GM23338 (cell line): Measurements from ENCODE around the gene ABCF1. TPM values are rescaled to one million over a fixed set of nuclear protein-coding genes. Genes with fewer than 3 reads are reported as not detected.

Experiments
- ATAC-seq: fragments of 200-7000 bp; cut with Tn5 transposase; 3 replicates; pipeline ENCODE4 v1.9.1; 2020
- DNase-seq: peaks from one replicate; pipeline ENCODE4 v3.0.0-alpha.2; 2015; ENCODE audit warnings: low spot score
- H2AFZ ChIP-seq: fragments of 200-600 bp; sonication (generic); 2 replicates; pipeline ENCODE4 v1.8.0; 2016; ENCODE audit warnings: antibody characterized with exemption, mild to moderate bottlenecking, moderate library complexity
- H3F3A ChIP-seq: fragments of 200-600 bp; sonication (generic); replicated peaks from 2 replicates; pipeline ENCODE4 v1.8.0; 2017; ENCODE audit warnings: antibody characterized with exemption, mixed run types, low read depth
- H3K27ac ChIP-seq: fragments of 200-600 bp; sonication (generic); 2 replicates; pipeline ENCODE4 v1.6.1; 2016; ENCODE audit warnings: low read depth
- H3K27me3 ChIP-seq: fragments of 200-600 bp; sonication (generic); 2 replicates; pipeline ENCODE4 v1.8.0; 2016; ENCODE audit warnings: mild to moderate bottlenecking, mixed run types, moderate library complexity; ENCODE audit not compliant: insufficient read depth
- H3K36me3 ChIP-seq: fragments of 200-600 bp; sonication (generic); 2 replicates; pipeline ENCODE4 v1.8.0; 2016; ENCODE audit warnings: mild to moderate bottlenecking; ENCODE audit not compliant: insufficient read depth
- H3K4me1 ChIP-seq: fragments of 200-600 bp; sonication (generic); 2 replicates; pipeline ENCODE4 v1.8.0; 2016; ENCODE audit warnings: mild to moderate bottlenecking, moderate library complexity; ENCODE audit not compliant: insufficient read depth
- H3K4me2 ChIP-seq: fragments of 200-600 bp; sonication (generic); 2 replicates; pipeline ENCODE4 v1.7.1; 2017; ENCODE audit warnings: mixed run types
- H3K4me3 ChIP-seq: fragments of 200-600 bp; sonication (generic); 2 replicates; pipeline ENCODE4 v1.6.1; 2016; ENCODE audit warnings: mixed run types
- H3K79me2 ChIP-seq: fragments of 200-600 bp; sonication (generic); replicated peaks from 2 replicates; pipeline ENCODE4 v1.8.0; 2017; ENCODE audit warnings: mild to moderate bottlenecking; ENCODE audit not compliant: insufficient read depth
- H3K9me2 ChIP-seq: fragments of 200-600 bp; sonication (generic); 2 replicates; pipeline ENCODE4 v1.8.0; 2017; ENCODE audit not compliant: insufficient read depth
- H4K20me1 ChIP-seq: fragments of 200-600 bp; sonication (generic); replicated peaks from 2 replicates; pipeline ENCODE4 v1.8.0; 2017; ENCODE audit warnings: mild to moderate bottlenecking; ENCODE audit not compliant: insufficient read depth
- H3K27ac Mint-ChIP-seq: 2 replicates; pipeline ENCODE4 v1.8.0; 2020; ENCODE audit warnings: inconsistent platforms, mild to moderate bottlenecking, moderate library complexity, mixed read lengths
- H3K27me3 Mint-ChIP-seq: 3 replicates; pipeline ENCODE4 v1.8.0; 2022; ENCODE audit warnings: low read depth, mild to moderate bottlenecking, moderate library complexity, mixed read lengths, inconsistent platforms; ENCODE audit not compliant: insufficient read depth, poor library complexity
- H3K36me3 Mint-ChIP-seq: 3 replicates; pipeline ENCODE4 v1.8.0; 2021; ENCODE audit warnings: low read depth, mild to moderate bottlenecking, inconsistent platforms, moderate library complexity, mixed read lengths
- H3K4me1 Mint-ChIP-seq: 3 replicates; pipeline ENCODE4 v1.8.0; 2020; ENCODE audit warnings: mild to moderate bottlenecking, inconsistent platforms, mixed read lengths
- H3K4me3 Mint-ChIP-seq: 3 replicates; pipeline ENCODE4 v1.8.0; 2021; ENCODE audit warnings: moderate library complexity, mild to moderate bottlenecking, inconsistent platforms, mixed read lengths
- H3K9me3 Mint-ChIP-seq: 3 replicates; pipeline ENCODE4 v1.8.0; 2020; ENCODE audit warnings: moderate library complexity, mild to moderate bottlenecking, inconsistent platforms, mixed read lengths
- EZH2phosphoT487 ChIP-seq: fragments of 200-600 bp; sonication (generic); IDR thresholded peaks from one replicate; pipeline ENCODE4 v1.8.1; 2018; ENCODE audit warnings: antibody characterized with exemption; ENCODE audit not compliant: unreplicated experiment
- JUNB ChIP-seq: IDR thresholded peaks from one replicate; pipeline ENCODE4 v1.6.1; 2016; ENCODE audit warnings: antibody characterized with exemption; ENCODE audit not compliant: unreplicated experiment
- NANOG ChIP-seq: IDR thresholded peaks from 2 replicates; pipeline ENCODE4 v1.6.1; 2016; ENCODE audit warnings: antibody characterized with exemption, borderline replicate concordance
- POLR2AphosphoS5 ChIP-seq: IDR thresholded peaks from 2 replicates; pipeline ENCODE4 v1.6.1; 2016; ENCODE audit warnings: antibody characterized with exemption, low read depth
- STAT1 ChIP-seq: IDR thresholded peaks from one replicate; pipeline ENCODE4 v1.6.1; 2016; ENCODE audit warnings: antibody characterized with exemption; ENCODE audit not compliant: unreplicated experiment
- ZNF331 ChIP-seq: fragments of 250-450 bp; sonication (Bioruptor Pico); IDR thresholded peaks from 2 replicates; pipeline ENCODE4 v1.5.0; 2020; ENCODE audit warnings: low read depth, mild to moderate bottlenecking, moderate library complexity
- polyA plus RNA-seq: library from polyadenylated mRNA; unstranded; fragments of >200 nt; fragmentation: Nextera tagmentation; extraction: Ambion mirVana; gene quantifications from 2 replicates; pipeline ENCODE4 v1.2.1, GENCODE V29; 2016
- total RNA-seq: library from RNA; depleted of rRNA; stranded (reverse); fragments of >200 nt; shearing (Covaris generic); gene quantifications from 2 replicates; pipeline ENCODE4 v1.2.3, GENCODE V29; 2014
- TF ChIP-seq, protein P1 (sequence below), 2 experiments: fragments of 200-600 bp in 1 of 2; sonication (generic) in 1 of 2; conservative IDR thresholded peaks; 2 replicates each; pipeline versions ENCODE4 v1.5.1 to v1.6.1; 2016 to 2017; ENCODE audit warnings: antibody characterized with exemption in 2 of 2, low read depth in 2 of 2, mild to moderate bottlenecking in 2 of 2, moderate library complexity in 1 of 2
- TF ChIP-seq, protein P2 (sequence below): fragments of 250-450 bp; sonication (Bioruptor Pico); IDR thresholded peaks from 2 replicates; pipeline ENCODE4 v1.5.0; 2020; ENCODE audit warnings: mild to moderate bottlenecking, moderate library complexity

Gene ABCF1
- total and polyA plus RNA-seq, 2 experiments from 2014 or later, result 92.6 to 244 TPM

DNA sequence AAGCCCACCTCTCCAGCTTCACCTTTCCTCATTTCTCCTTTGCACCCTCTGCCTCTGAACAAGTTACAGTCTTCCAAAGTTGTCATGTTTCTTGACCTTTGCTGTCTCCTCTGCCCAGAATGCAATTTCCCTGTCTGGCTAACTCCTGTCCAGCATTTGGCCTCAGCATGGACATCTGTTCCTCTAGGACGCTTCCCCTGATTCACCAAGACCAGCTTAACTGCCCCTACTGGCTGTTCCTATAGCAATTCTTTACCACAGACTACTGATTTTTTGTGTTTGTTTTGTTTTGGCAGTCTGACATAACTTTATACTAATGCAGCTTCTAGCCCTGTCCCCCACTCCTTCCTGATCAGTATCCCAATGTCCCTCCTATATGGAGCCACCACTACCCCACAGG, 28.3 kb upstream of the ABCF1 start:
- H3K9me3 Mint-ChIP-seq, result no peaks in the 10 kb centered on the region
- ATAC-seq (no peak), DNase-seq (peak; percentile 14)
- Histone ChIP-seq H3K4me2 (no peak overlapping the region), H3K79me2 (no peaks in the 10 kb centered on the region), H3F3A (no peaks in the 10 kb centered on the region), H3K36me3 (no peaks in the 10 kb centered on the region; the same call in 1 of the 2 replicates), H3K9me2 (no peaks in the 10 kb centered on the region), H3K27ac (no peak overlapping the region), H2AFZ (no peak overlapping the region), H3K4me1 (peaks cover 7% of the 10 kb centered on the region; the same call in 1 of the 2 replicates), H3K4me3 (no peak overlapping the region), H3K27me3 (no peaks in the 10 kb centered on the region), H4K20me1 (no peaks in the 10 kb centered on the region; the same call in 1 of the 2 replicates)
- H3K36me3 Mint-ChIP-seq, result 0 out of 3 replicates have a peak, but pooled peaks cover 7% of the 10 kb centered on the region
- no peak overlapping the region; the same call in 2 of the 3 replicates for H3K4me3 Mint-ChIP-seq
- H3K27ac Mint-ChIP-seq, result no peak overlapping the region
- TF ChIP-seq JUNB (no peak), STAT1 (no peak), POLR2AphosphoS5 (no peak), NANOG (no peak), ZNF331 (no peak), EZH2phosphoT487 (no peak)
- TF ChIP-seq, protein P1, sequence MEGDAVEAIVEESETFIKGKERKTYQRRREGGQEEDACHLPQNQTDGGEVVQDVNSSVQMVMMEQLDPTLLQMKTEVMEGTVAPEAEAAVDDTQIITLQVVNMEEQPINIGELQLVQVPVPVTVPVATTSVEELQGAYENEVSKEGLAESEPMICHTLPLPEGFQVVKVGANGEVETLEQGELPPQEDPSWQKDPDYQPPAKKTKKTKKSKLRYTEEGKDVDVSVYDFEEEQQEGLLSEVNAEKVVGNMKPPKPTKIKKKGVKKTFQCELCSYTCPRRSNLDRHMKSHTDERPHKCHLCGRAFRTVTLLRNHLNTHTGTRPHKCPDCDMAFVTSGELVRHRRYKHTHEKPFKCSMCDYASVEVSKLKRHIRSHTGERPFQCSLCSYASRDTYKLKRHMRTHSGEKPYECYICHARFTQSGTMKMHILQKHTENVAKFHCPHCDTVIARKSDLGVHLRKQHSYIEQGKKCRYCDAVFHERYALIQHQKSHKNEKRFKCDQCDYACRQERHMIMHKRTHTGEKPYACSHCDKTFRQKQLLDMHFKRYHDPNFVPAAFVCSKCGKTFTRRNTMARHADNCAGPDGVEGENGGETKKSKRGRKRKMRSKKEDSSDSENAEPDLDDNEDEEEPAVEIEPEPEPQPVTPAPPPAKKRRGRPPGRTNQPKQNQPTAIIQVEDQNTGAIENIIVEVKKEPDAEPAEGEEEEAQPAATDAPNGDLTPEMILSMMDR (conservative IDR thresholded peaks at IDR 0.05; ENCODE audit: low read depth in 2 of 2), result no peak
- TF ChIP-seq, protein P2, sequence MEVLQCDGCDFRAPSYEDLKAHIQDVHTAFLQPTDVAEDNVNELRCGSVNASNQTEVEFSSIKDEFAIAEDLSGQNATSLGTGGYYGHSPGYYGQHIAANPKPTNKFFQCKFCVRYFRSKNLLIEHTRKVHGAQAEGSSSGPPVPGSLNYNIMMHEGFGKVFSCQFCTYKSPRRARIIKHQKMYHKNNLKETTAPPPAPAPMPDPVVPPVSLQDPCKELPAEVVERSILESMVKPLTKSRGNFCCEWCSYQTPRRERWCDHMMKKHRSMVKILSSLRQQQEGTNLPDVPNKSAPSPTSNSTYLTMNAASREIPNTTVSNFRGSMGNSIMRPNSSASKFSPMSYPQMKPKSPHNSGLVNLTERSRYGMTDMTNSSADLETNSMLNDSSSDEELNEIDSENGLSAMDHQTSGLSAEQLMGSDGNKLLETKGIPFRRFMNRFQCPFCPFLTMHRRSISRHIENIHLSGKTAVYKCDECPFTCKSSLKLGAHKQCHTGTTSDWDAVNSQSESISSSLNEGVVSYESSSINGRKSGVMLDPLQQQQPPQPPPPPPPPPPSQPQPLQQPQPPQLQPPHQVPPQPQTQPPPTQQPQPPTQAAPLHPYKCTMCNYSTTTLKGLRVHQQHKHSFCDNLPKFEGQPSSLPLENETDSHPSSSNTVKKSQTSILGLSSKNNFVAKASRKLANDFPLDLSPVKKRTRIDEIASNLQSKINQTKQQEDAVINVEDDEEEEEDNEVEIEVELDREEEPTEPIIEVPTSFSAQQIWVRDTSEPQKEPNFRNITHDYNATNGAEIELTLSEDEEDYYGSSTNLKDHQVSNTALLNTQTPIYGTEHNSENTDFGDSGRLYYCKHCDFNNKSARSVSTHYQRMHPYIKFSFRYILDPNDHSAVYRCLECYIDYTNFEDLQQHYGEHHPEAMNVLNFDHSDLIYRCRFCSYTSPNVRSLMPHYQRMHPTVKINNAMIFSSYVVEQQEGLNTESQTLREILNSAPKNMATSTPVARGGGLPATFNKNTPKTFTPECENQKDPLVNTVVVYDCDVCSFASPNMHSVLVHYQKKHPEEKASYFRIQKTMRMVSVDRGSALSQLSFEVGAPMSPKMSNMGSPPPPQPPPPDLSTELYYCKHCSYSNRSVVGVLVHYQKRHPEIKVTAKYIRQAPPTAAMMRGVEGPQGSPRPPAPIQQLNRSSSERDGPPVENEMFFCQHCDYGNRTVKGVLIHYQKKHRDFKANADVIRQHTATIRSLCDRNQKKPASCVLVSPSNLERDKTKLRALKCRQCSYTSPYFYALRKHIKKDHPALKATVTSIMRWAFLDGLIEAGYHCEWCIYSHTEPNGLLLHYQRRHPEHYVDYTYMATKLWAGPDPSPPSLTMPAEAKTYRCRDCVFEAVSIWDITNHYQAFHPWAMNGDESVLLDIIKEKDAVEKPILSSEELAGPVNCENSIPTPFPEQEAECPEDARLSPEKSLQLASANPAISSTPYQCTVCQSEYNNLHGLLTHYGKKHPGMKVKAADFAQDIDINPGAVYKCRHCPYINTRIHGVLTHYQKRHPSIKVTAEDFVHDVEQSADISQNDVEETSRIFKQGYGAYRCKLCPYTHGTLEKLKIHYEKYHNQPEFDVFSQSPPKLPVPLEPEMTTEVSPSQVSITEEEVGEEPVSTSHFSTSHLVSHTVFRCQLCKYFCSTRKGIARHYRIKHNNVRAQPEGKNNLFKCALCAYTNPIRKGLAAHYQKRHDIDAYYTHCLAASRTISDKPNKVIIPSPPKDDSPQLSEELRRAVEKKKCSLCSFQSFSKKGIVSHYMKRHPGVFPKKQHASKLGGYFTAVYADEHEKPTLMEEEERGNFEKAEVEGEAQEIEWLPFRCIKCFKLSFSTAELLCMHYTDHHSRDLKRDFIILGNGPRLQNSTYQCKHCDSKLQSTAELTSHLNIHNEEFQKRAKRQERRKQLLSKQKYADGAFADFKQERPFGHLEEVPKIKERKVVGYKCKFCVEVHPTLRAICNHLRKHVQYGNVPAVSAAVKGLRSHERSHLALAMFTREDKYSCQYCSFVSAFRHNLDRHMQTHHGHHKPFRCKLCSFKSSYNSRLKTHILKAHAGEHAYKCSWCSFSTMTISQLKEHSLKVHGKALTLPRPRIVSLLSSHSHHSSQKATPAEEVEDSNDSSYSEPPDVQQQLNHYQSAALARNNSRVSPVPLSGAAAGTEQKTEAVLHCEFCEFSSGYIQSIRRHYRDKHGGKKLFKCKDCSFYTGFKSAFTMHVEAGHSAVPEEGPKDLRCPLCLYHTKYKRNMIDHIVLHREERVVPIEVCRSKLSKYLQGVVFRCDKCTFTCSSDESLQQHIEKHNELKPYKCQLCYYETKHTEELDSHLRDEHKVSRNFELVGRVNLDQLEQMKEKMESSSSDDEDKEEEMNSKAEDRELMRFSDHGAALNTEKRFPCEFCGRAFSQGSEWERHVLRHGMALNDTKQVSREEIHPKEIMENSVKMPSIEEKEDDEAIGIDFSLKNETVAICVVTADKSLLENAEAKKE (CRISPR knock-in tag), result no peak
- peaks cover 9% of the 10 kb centered on the region for H3K4me1 Mint-ChIP-seq
- peaks cover 12% of the 10 kb centered on the region for H3K27me3 Mint-ChIP-seq
